CD14-positive monocyte (primary cell): Measurements from ENCODE around the gene ENTPD7. TPM values are rescaled to one million over a fixed set of nuclear protein-coding genes. Genes with fewer than 3 reads are reported as not detected.

Source experiments
- DNase-seq, 3 donors: peaks; one replicate each; pipeline ENCODE4 v3.0.0-alpha.2; 2011 to 2022
- H2AFZ ChIP-seq: 2 replicates; pipeline ENCODE4 v1.6.0; 2012; ENCODE audit warnings: mild to moderate bottlenecking, low read depth, low read length, inconsistent platforms; ENCODE audit not compliant: insufficient read depth, poor library complexity, severe bottlenecking
- H3K27ac ChIP-seq, 2 donors: 1 replicate in 1 of 2; 2 replicates in 1 of 2; pipeline ENCODE4 v1.5.1; 2012 to 2013; ENCODE audit warnings: low read length in 2 of 2, control low read depth in 1 of 2, inconsistent platforms in 1 of 2, low read depth in 1 of 2, mild to moderate bottlenecking in 1 of 2
- H3K27me3 ChIP-seq, 2 donors: one replicate each; pipeline versions ENCODE4 v1.6.0 to v1.6.1; 2011 to 2013; ENCODE audit warnings: low read length in 2 of 2; ENCODE audit not compliant: control insufficient read depth in 2 of 2, insufficient read depth in 2 of 2
- H3K36me3 ChIP-seq, 2 donors: replicated peaks in 1 of 2; 1 replicate in 1 of 2; 2 replicates in 1 of 2; pipeline versions ENCODE4 v1.5.1 to v1.6.1; 2012 to 2013; ENCODE audit warnings: low read length in 2 of 2, control low read depth in 1 of 2, inconsistent platforms in 1 of 2, mild to moderate bottlenecking in 1 of 2; ENCODE audit not compliant: insufficient read depth in 2 of 2, control insufficient read depth in 1 of 2
- H3K4me1 ChIP-seq, 2 donors: 1 replicate in 1 of 2; 2 replicates in 1 of 2; pipeline versions ENCODE4 v1.5.1 to v1.6.1; 2012 to 2013; ENCODE audit warnings: low read length in 2 of 2, control low read depth in 1 of 2, inconsistent platforms in 1 of 2, mild to moderate bottlenecking in 1 of 2, moderate library complexity in 1 of 2; ENCODE audit not compliant: insufficient read depth in 2 of 2, control insufficient read depth in 1 of 2
- H3K4me2 ChIP-seq: replicated peaks from 2 replicates; pipeline ENCODE3; 2012; ENCODE audit warnings: low read length, moderate library complexity, mild to moderate bottlenecking; ENCODE audit not compliant: poor library complexity, severe bottlenecking; ENCODE audit errors: extremely low read depth
- H3K4me3 ChIP-seq, 3 experiments: fragments of 200-600 bp in 1 of 3; sonication (generic) in 1 of 3; replicated peaks in 1 of 3; 1 replicate in 2 of 3; 2 replicates in 1 of 3; pipeline ENCODE4 v1.5.1; 2011 to 2013; ENCODE audit warnings: low read length in 3 of 3, mild to moderate bottlenecking in 3 of 3, control low read depth in 2 of 3, low read depth in 2 of 3, inconsistent platforms in 1 of 3, moderate library complexity in 1 of 3
- H3K79me2 ChIP-seq: 2 replicates; pipeline ENCODE4 v1.6.0; 2012; ENCODE audit warnings: mild to moderate bottlenecking, control low read depth, inconsistent platforms, low read length, moderate library complexity; ENCODE audit not compliant: insufficient read depth
- H3K9ac ChIP-seq: 2 replicates; pipeline ENCODE4 v1.6.0; 2017; ENCODE audit warnings: low read length, mild to moderate bottlenecking; ENCODE audit not compliant: insufficient read depth, poor library complexity, severe bottlenecking
- H3K9me3 ChIP-seq, 2 donors: replicated peaks in 1 of 2; 1 replicate in 1 of 2; 2 replicates in 1 of 2; pipeline versions ENCODE4 v1.5.1 to v1.6.1; 2012 to 2013; ENCODE audit warnings: low read length in 2 of 2, control low read depth in 1 of 2; ENCODE audit not compliant: control insufficient read depth in 1 of 2, insufficient read depth in 1 of 2
- H4K20me1 ChIP-seq: 2 replicates; pipeline ENCODE4 v1.6.0; 2012; ENCODE audit warnings: mild to moderate bottlenecking, low read length, control low read depth, moderate library complexity; ENCODE audit not compliant: insufficient read depth
- H3K27ac Mint-ChIP-seq, 7 donors: one replicate each; pipeline ENCODE4 v1.8.0; 2020; ENCODE audit warnings: mild to moderate bottlenecking in 7 of 7, mixed read lengths in 7 of 7, moderate library complexity in 6 of 7, inconsistent platforms in 2 of 7
- H3K27me3 Mint-ChIP-seq, 3 donors: one replicate each; pipeline ENCODE4 v1.8.0; 2021 to 2022; ENCODE audit warnings: low read depth in 3 of 3, mild to moderate bottlenecking in 3 of 3, mixed read lengths in 3 of 3, moderate library complexity in 3 of 3, inconsistent platforms in 1 of 3
- H3K36me3 Mint-ChIP-seq, 2 donors: one replicate each; pipeline ENCODE4 v1.8.0; 2020; ENCODE audit warnings: mixed read lengths in 2 of 2, inconsistent platforms in 1 of 2, mild to moderate bottlenecking in 1 of 2
- H3K4me1 Mint-ChIP-seq: one replicate; pipeline ENCODE4 v1.8.0; 2020; ENCODE audit warnings: mild to moderate bottlenecking, mixed read lengths
- H3K4me3 Mint-ChIP-seq, 2 donors: one replicate each; pipeline ENCODE4 v1.8.0; 2020; ENCODE audit warnings: mild to moderate bottlenecking in 2 of 2, mixed read lengths in 2 of 2, moderate library complexity in 1 of 2
- H3K9me3 Mint-ChIP-seq, 7 donors: one replicate each; pipeline ENCODE4 v1.8.0; 2020 to 2022; ENCODE audit warnings: mixed read lengths in 7 of 7, mild to moderate bottlenecking in 6 of 7, moderate library complexity in 6 of 7, inconsistent platforms in 2 of 7
- CTCF ChIP-seq: fragments of 200-600 bp; IDR thresholded peaks from one replicate; pipeline ENCODE4 v1.8.0; 2022; ENCODE audit warnings: antibody characterized with exemption, mild to moderate bottlenecking
- WGBS: methylation state at CpG from one replicate; pipeline ENCODE4 v1.1.5; 2013; ENCODE audit warnings: missing lambda C conversion rate; ENCODE audit not compliant: insufficient coverage; 5-methylcytosine and 5-hydroxymethylcytosine counted together
- intact Hi-C, 2 donors: fragments of 100-400 bp; cut with micrococcal nuclease; formaldehyde crosslinking; loops; one replicate each; pipeline versions ENCODE4 v1.15.0 to v1.15.1; 2023
- polyA plus RNA-seq, 3 donors: library from polyadenylated mRNA; depleted of rRNA in 1 of 3; unstranded in 2 of 3; stranded (reverse) in 1 of 3; fragments of 300-500 nt in 2 of 3; fragments of >200 nt in 1 of 3; fragmentation: Illumina TruSeq in 2 of 3; gene quantifications; 1 replicate in 2 of 3; 2 replicates in 1 of 3; pipeline ENCODE4 v1.2.3, GENCODE V29; 2012 to 2021

The ENTPD7 gene
- polyA plus RNA-seq, 3 donors: 1.2 to 2.9 (median 2.2) TPM

GRCh38 chr10:99647601-99648151 is 11.6 kb upstream of the ENTPD7 start:
- Mint-ChIP-seq H3K27me3 (no peaks in the 10 kb centered on the region), H3K4me3 (no peak overlapping the region)
- no peaks in the 10 kb centered on the region for H3K27me3 ChIP-seq

GRCh38 chr10:99648717-99649116 is 10.6 kb upstream of the ENTPD7 start:
- Histone ChIP-seq H3K4me2 (no peak overlapping the region), H3K9me3 (no peaks in the 10 kb centered on the region), H3K27me3 (no peaks in the 10 kb centered on the region), H3K4me3 (no peak overlapping the region), H3K36me3 (no peaks in the 10 kb centered on the region), H3K4me1 (no peaks in the 10 kb centered on the region), H4K20me1 (no peaks in the 10 kb centered on the region), H3K9ac (no peak overlapping the region), H2AFZ (no peak overlapping the region), H3K27ac (no peak overlapping the region), H3K79me2 (no peaks in the 10 kb centered on the region)
- Mint-ChIP-seq H3K27ac (no peak overlapping the region), H3K27me3 (no peaks in the 10 kb centered on the region), H3K9me3 (peaks cover 3 to 20% (median 12%) of the 10 kb centered on the region in 7 donors), H3K4me3 (no peak overlapping the region), H3K4me1 (peaks cover 6% of the 10 kb centered on the region), H3K36me3 (peaks cover 4 to 9% of the 10 kb centered on the region in 2 donors)
- no peak for TF ChIP-seq CTCF
- intact Hi-C loops: no loop called here
- no peak for DNase-seq
- WGBS: no CpG with 5 or more reads among the region's 1 CpG

More at GRCh38 chr10:99647601-99648151, 11.6 kb upstream of the ENTPD7 start:
- Histone ChIP-seq H3K4me3 (no peak overlapping the region), H3K9me3 (no peaks in the 10 kb centered on the region), H4K20me1 (no peaks in the 10 kb centered on the region), H3K36me3 (no peaks in the 10 kb centered on the region), H3K4me1 (no peaks in the 10 kb centered on the region), H3K4me2 (no peak overlapping the region), H2AFZ (no peak overlapping the region), H3K9ac (no peak overlapping the region), H3K79me2 (no peaks in the 10 kb centered on the region), H3K27ac (no peak overlapping the region)
- H3K9me3 Mint-ChIP-seq: peaks cover 7 to 24% (median 15%) of the 10 kb centered on the region in 7 donors
- H3K27ac Mint-ChIP-seq: no peak overlapping the region
- DNase-seq: no peak
- H3K36me3 Mint-ChIP-seq: peaks cover 4 to 9% of the 10 kb centered on the region in 2 donors
- peaks cover 5% of the 10 kb centered on the region for H3K4me1 Mint-ChIP-seq
- TF ChIP-seq CTCF: no peak
- no CpG with 5 or more reads among the region's 2 CpGs for WGBS
- intact Hi-C loops: no loop called here
